Testis (tissue), 3 donors: ENCODE results near the gene RMND5A. TPM values are rescaled to one million over a fixed set of nuclear protein-coding genes. Genes with fewer than 3 reads are reported as not detected.

Experiments used
- DNase-seq: peaks from one replicate; pipeline ENCODE4 v3.0.0-alpha.2; 2019
- H3K27ac ChIP-seq, 2 donors: fragments of 200-600 bp; sonication (generic); one replicate each; pipeline ENCODE4 v1.5.1; 2019
- H3K27me3 ChIP-seq: fragments of 200-600 bp; sonication (generic); one replicate; pipeline ENCODE4 v1.5.1; 2019
- H3K36me3 ChIP-seq: fragments of 200-600 bp; sonication (generic); one replicate; pipeline ENCODE4 v1.5.1; 2017; ENCODE audit warnings: low read depth; ENCODE audit errors: missing control alignments
- H3K4me1 ChIP-seq: fragments of 200-600 bp; sonication (generic); one replicate; pipeline ENCODE4 v1.5.1; 2019
- H3K4me3 ChIP-seq, 2 donors: fragments of 200-600 bp; sonication (generic); one replicate each; pipeline ENCODE4 v1.5.1; 2017 to 2019
- H3K9me3 ChIP-seq: fragments of 200-600 bp; sonication (generic); one replicate; pipeline ENCODE4 v1.5.1; 2017
- CTCF ChIP-seq, 3 experiments: fragments of 450-650 bp in 2 of 3; fragments of 200-600 bp in 1 of 3; sonication (generic) in 1 of 3; IDR thresholded peaks; one replicate each; pipeline ENCODE4 v1.5.1; 2016 to 2019; ENCODE audit warnings: antibody characterized with exemption in 3 of 3, mild to moderate bottlenecking in 2 of 3, moderate library complexity in 1 of 3
- POLR2A ChIP-seq: fragments of 450-650 bp; IDR thresholded peaks from one replicate; pipeline ENCODE4 v1.6.1; 2017; ENCODE audit warnings: antibody characterized with exemption, mild to moderate bottlenecking, moderate library complexity
- WGBS, 2 donors: methylation state at CpG; one replicate each; pipeline ENCODE4 v1.1.5; 2018; 5-methylcytosine and 5-hydroxymethylcytosine counted together
- intact Hi-C: fragments of 100-400 bp; cut with DNase I; formaldehyde crosslinking; loops from one replicate; pipeline ENCODE4 v1.15.1; 2023; ENCODE audit warnings: low total_unique reads
- polyA plus RNA-seq: library from polyadenylated mRNA; stranded (reverse); fragments of 350-450 nt; fragmentation: Illumina TruSeq; extraction: RNeasy Lipid Tissue Mini Kit (QIAGEN cat#74804); gene quantifications from one replicate; pipeline ENCODE4 v1.2.3, GENCODE V29; 2014; ENCODE audit warnings: low read depth, low replicate concordance; ENCODE audit not compliant: insufficient read depth
- total RNA-seq, 2 donors: library from RNA; depleted of rRNA; stranded (reverse); fragments of >200 nt; gene quantifications; one replicate each; pipeline ENCODE4 v1.2.3, GENCODE V29; 2016

The RMND5A gene
- total and polyA plus RNA-seq, 3 donors from 2014 or later, result 28.4 to 31.7 (median 31.3) TPM

DNA sequence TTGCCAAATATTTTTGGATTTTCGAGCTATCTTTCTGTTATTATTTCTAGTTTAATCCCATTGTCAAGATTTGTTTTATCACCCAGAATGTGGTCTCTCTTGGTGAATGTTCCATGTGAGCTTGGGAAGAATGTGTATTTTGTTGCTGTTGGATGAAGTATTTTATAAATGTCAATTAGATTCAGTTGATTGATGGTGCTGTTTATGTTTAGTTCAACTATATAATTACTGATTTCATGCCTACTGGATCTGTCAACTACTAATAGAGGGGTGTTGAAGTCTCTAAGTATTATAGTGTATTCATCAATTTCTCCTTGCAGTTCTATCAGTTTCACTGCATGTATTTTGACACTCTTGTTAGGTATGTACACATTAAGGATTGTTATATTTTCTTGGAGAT lies 34.7 kb upstream of the RMND5A start:
- Histone ChIP-seq H3K27ac (no peak overlapping the region), H3K4me3 (no peak overlapping the region), H3K4me1 (no peaks in the 10 kb centered on the region), H3K9me3 (no peaks in the 10 kb centered on the region), H3K36me3 (no peaks in the 10 kb centered on the region), H3K27me3 (no peaks in the 10 kb centered on the region)
- 90 to 92% methylated on average over 1 of the region's 1 CpG for WGBS, 2 donors
- intact Hi-C loops, result no loop called here
- no peak for TF ChIP-seq POLR2A
- no peak for TF ChIP-seq CTCF (IDR thresholded peaks at IDR 0.05)
- DNase-seq, result no peak

DNA sequence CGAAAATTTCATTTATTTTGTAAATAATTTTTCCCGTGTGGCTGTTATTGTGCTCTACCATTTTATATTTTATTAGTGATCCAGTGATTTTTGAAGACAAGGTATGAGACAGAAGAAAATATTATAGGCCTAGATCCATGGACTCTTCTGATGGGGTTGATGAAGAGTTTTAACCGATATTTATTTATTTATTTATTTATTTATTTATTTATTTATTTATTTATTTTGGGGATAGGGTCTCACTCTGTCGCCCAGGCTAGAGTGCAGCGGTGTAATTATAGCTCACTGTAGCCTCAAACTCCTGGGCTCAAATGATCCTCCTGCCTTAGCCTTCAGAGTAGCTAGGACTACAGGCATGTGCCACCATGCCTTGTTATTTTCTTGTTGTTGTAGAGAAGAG lies 33.6 kb upstream of the RMND5A start:
- TF ChIP-seq CTCF (IDR thresholded peaks at IDR 0.05) (no peak), POLR2A (no peak)
- Histone ChIP-seq H3K27me3 (no peaks in the 10 kb centered on the region), H3K9me3 (no peaks in the 10 kb centered on the region), H3K36me3 (no peaks in the 10 kb centered on the region), H3K27ac (no peak overlapping the region), H3K4me1 (no peaks in the 10 kb centered on the region), H3K4me3 (no peak overlapping the region)
- DNase-seq, result no peak
- intact Hi-C loops, result no loop called here
- 92 to 96% methylated on average over 5 of the region's 5 CpGs for WGBS, 2 donors

GRCh38 chr2:86686905-86687304 lies 33.2 kb upstream of the RMND5A start:
- Histone ChIP-seq H3K4me1 (no peaks in the 10 kb centered on the region), H3K27ac (no peak overlapping the region), H3K4me3 (no peak overlapping the region), H3K9me3 (no peaks in the 10 kb centered on the region), H3K27me3 (no peaks in the 10 kb centered on the region), H3K36me3 (no peaks in the 10 kb centered on the region)
- 53 to 75% methylated on average over 2 of the region's 2 CpGs for WGBS, 2 donors
- intact Hi-C loops, result no loop called here
- DNase-seq, result no peak
- TF ChIP-seq CTCF (IDR thresholded peaks at IDR 0.05) (no peak), POLR2A (no peak)

GRCh38 chr2:86695053-86695691 lies 24.9 kb upstream of the RMND5A start:
- 95 to 97% methylated on average over 9 of the region's 9 CpGs for WGBS, 2 donors
- H3K4me3 ChIP-seq, result no peak overlapping the region
- intact Hi-C loops, result no loop called here
- no peaks in the 10 kb centered on the region for H3K27me3 ChIP-seq
- no peak for TF ChIP-seq CTCF (IDR thresholded peaks at IDR 0.05)
- TF ChIP-seq POLR2A, result no peak
- H3K9me3 ChIP-seq, result no peaks in the 10 kb centered on the region
- H3K27ac ChIP-seq, result no peak overlapping the region
- H3K36me3 ChIP-seq, result no peaks in the 10 kb centered on the region
- DNase-seq, result no peak
- H3K4me1 ChIP-seq, result no peaks in the 10 kb centered on the region

DNA sequence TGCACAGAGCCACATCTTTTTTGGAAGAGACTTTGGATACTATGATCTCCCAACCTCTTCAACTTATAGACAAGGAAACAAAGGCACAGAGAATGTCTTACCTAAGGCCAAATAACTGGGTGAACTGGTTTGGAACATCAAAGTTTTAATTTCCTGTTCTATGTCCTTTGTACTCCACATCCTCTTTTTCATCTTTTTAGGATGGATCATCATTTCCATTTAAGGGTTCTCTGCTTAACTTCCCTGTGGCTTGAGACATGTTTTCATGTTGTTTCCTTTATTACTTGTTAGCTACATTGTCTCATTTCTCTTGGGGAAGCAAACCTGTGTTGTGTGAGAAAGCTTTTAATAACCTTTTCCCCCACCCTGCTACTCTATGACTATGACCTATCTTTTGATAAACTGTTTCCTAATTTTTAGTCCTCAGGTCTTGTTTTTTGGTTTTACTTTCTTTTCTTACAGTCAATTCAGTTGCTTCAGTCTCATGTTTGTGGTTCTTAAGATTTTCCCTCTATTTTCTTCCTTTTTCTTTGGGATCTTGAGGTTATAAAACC lies 22.5 kb upstream of the RMND5A start:
- no peak for TF ChIP-seq CTCF (IDR thresholded peaks at IDR 0.05)
- TF ChIP-seq POLR2A, result no peak
- intact Hi-C loops, result no loop called here
- Histone ChIP-seq H3K4me1 (no peaks in the 10 kb centered on the region), H3K4me3 (no peak overlapping the region), H3K36me3 (no peaks in the 10 kb centered on the region), H3K27ac (no peak overlapping the region), H3K27me3 (no peaks in the 10 kb centered on the region), H3K9me3 (no peaks in the 10 kb centered on the region)
- DNase-seq, result no peak
